NCI-H2029 (cell line): ENCODE data around the gene CADPS.

Experiments
- DNase-seq: peaks from one replicate; lab custom pipeline; 2025; lab: John Stamatoyannopoulos, UW

Gene CADPS

GRCh38 chr3:62749130-62749529 lies 126.1 kb downstream of the CADPS start:
- DNase-seq = no peak

DNA sequence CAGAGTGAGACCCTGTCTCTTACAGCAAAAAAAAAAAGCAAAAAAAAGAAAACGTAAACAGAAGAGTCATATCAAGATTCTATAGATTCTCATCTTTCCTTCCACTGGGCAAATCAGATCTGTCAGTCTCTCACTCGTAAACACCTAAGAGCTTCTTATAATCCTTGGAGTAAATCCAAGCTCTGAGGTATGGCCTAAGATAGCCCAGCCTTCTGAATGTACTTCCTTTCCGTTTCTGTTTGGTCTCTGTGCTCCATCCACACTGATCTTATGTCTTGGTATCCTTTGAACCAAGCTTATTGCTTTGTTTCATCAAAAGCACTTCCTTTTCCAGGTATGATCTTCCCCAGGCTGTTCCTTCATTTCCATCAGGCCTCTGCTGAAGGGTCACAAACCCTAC lies 137.8 kb downstream of the CADPS start:
- no peak for DNase-seq

DNA sequence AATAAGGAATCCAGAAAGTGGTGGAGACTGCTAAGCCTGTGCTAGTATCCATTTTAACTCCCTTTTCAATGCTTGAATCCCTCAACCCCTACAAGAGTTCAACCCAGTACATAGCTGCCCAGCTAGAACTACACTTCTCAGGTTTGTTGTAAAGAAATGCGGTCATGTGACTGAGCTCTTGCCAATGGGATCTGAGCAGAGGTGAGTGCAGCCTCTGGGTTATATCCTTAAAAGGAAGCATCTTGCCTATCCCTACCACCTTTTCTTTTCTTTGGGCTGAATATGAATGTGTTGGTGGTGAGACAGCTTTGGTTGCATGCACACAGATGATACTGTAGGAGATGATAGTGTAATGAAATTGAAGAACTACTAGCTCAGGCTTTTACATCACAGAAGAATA lies 139.7 kb downstream of the CADPS start:
- DNase-seq = no peak

DNA sequence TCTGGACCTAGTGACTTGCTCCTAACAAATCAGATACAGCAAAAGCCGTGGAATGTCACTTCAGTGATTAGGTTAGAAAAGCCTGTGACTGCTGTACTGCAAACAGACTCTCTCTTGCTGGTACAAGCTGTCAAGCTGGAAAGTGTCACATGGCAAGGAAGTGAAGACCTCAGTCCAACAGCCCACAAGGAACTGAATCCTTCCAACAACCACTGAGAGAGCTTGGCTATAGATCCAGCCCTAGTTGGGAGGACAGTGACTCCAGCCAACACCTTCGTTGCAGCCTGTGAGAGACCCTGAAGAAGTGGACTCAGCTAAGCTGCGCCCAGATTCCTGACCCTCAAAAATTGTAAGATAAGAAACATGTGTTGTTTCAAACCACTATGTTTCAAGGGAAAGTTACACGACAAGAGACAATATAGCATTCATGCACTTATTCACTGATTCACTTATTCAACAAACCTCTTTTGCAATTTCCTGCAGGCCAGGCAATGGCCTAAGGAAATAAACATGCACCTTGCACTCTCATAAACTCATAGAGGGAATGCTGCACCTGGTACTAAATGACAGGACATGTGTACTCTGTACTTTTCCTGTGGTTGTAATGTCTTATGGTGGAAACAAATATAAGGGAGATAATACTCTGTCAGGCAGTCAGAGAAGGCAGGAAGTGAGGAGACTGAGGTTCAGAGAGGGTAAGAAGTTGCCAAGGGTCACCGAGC lies 142.9 kb downstream of the CADPS start:
- DNase-seq = no peak

- DNase-seq = no peak
Measured at GRCh38 chr3:62727981-62728380, 147.2 kb downstream of the CADPS start.

DNA sequence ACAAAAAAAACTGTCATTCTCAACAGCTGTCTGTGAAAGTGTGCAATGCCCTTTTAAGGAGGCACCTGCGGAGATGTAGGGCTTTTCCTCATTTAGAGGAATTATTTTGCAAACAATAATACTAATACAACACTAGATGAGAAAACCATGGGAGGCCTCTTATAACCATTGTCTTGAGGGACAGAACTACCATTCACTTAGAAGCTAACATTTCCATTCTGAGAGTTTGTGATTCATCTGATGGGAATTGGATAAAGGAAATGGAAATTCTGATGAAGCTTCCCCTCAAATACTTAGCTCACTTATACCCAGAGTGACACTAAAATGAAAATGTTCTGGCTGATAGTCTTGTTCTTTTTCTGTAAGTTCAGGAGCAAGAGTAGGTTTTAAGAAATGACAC lies 147.7 kb downstream of the CADPS start:
- no peak for DNase-seq

GRCh38 chr3:62724503-62724902 lies 150.7 kb downstream of the CADPS start:
- no peak for DNase-seq

GRCh38 chr3:62723914-62724217 lies 151.3 kb downstream of the CADPS start:
- peak; percentile 25 for DNase-seq

DNA sequence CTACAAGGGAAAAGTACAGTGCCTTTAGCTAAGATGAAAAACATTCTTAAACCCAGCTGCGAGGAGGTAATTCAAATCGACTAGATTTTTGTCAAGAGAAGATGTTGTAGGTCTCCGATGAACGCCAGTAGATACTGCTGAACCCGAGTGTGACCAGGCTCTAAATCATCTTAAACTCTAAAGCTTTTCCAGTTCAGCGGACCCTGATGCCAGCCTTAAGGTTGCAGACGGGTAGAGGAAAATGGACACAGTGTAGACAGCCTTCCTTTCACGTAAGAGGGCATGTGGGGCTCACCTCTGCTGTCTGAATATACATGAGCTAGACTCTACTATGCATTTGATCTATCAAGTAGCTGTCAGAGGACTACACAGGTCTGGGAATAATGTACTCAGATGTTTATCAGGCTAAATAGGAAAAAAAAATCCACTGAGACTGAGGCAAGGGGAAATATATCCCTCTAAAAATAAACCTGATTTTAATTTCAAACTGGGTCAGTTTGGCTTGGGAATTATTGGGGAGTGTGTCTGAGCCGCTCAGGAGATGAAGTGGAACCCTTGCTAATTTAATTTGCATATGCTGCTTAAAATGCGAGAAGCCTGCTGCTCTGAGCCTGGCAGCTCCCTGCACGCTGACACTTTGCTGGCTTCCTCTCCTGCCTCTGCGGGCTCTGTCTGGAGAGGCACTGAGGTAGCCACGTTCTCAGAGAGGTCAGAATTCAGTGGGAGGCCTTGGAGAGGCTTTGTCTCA lies 151.9 kb downstream of the CADPS start:
- DNase-seq = no peak

DNA sequence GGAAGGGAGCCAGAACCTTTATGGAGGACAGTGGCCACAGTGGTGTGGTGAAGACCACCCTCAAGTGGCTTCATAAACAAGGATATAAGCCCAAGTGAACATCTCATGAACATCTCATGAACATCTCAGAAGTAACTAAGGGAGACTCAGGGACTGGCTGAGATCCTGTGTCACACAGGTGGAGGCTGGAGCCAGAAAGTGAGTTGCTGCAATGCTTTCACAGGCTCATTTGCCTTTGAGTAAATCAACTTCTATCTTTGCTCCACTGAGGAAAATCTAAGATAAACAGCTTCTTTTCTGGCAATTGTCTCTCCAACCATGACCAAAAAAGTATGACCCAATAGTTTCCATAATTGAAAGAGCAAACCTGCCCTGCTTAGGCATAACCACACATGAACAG lies 152.9 kb downstream of the CADPS start:
- no peak for DNase-seq

- no peak for DNase-seq
Measured at GRCh38 chr3:62718515-62719320, 156.5 kb downstream of the CADPS start.

GRCh38 chr3:62718011-62718410 lies 157.2 kb downstream of the CADPS start:
- DNase-seq = no peak

- no peak for DNase-seq
Measured at GRCh38 chr3:62712746-62713145, 162.5 kb downstream of the CADPS start.

DNA sequence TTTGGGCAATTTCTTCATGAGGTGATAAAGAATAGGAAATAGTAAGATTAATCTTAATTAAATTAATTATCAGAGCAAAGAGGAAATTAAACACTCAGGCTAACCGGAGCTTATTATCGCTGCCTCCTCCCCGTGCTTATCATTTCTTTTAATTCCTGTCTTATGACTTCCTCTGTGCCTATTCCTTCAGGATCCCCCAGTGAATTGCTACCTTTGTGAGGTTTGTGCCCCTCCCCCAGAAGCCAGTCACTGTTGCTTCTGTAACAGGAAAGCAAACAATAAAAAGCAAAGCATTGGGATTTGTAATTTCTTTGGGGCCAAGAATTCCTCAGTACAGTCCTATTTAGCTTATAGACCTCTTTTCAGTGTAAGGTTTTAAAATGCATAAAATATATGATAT lies 164.5 kb downstream of the CADPS start:
- no peak for DNase-seq

GRCh38 chr3:62708638-62709373 lies 166.4 kb downstream of the CADPS start:
- no peak for DNase-seq

GRCh38 chr3:62705721-62706120 lies 169.5 kb downstream of the CADPS start:
- no peak for DNase-seq

- no peak for DNase-seq
Measured at GRCh38 chr3:62703451-62704167, 171.6 kb downstream of the CADPS start.

DNA sequence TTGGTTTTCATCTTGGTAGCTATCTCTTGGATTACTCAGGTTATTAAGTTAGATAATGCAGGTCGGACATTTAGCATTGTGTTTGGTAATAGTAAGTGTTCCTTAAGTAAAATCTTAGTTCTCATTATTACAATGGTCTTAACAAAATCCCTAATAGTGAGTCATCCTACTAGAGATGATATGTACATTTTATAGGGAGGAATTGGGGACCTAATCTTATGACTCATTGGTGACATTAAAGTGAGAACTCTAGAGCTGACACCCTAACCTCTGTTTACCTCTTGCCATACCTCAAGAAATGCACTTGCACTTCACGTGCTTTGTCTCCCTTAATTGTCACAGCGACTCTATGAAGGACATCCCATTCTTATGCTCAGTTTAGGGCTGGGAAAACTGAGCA lies 174.9 kb downstream of the CADPS start:
- DNase-seq = no peak

- DNase-seq = no peak
Measured at GRCh38 chr3:62699728-62700127, 175.5 kb downstream of the CADPS start.

DNA sequence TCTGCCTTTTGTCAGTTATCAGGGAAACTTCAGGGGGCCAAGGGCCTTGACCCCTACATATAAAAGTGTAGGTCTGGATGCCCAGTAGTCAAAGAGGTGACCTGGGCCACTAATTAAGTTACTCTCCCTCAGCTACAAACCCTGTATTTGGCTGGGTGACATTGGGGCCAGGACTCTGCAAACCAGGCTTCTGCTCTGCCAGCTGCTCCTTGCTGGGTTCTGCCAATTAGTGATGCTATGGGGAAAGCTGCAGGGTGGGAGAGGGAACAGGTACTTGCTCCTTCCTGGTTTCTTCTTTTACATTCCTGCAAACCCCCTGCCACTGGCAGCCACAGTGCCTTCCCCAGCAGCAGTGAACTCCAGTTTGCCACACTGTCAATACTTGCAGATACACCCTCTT lies 179.2 kb downstream of the CADPS start:
- DNase-seq = no peak

DNA sequence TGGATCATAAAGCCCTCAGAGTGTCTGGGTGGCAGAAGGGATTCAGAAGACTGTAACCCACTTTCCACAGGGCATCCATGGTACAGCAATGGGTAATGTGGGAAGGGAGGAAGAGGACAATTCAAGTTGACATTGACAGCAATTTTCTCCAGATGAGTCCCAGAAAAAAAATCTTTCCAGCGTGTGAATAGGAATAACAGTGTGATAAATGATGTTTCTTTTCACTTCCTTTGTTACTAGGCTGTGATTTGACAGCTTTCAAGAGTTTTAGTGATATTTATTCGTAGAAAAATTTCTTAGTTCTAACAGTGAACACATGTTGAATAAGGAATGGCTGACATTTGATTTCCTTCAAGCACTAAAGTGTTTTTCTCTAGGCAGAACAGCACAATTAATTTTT lies 186.4 kb downstream of the CADPS start:
- no peak for DNase-seq

DNA sequence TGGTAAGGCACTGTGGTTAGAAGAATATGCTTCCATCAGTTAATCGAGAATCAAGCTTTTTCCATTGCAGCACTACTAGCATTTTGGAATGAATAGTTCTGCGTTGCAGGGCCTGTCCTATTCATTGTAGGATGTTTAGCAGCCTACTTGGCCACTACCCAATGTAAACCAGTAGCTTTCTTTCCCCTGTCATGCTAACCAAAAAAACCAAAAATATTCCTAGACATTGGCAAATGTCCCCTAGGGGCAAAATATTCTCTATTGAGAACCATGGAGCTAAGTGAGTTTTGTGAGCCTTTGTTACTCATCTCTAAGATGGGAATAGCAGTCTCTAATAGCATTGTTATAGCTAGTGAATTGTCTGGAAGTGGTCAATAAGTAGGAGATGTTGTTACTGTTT lies 187.2 kb downstream of the CADPS start:
- no peak for DNase-seq
